B cell (primary cell): ENCODE results near the gene TMPRSS7.

ENCODE experiments used
- CTCF ChIP-seq: fragments of 200-600 bp; IDR thresholded peaks from one replicate; pipeline ENCODE4 v1.8.0; 2022; ENCODE audit warnings: antibody characterized with exemption, mild to moderate bottlenecking
- EZH2 ChIP-seq: IDR thresholded peaks from 2 replicates; pipeline ENCODE4 v1.6.1; 2012; ENCODE audit warnings: borderline replicate concordance, low read depth, mild to moderate bottlenecking, moderate library complexity, low read length; ENCODE audit not compliant: insufficient read depth, poor library complexity, severe bottlenecking

DNA sequence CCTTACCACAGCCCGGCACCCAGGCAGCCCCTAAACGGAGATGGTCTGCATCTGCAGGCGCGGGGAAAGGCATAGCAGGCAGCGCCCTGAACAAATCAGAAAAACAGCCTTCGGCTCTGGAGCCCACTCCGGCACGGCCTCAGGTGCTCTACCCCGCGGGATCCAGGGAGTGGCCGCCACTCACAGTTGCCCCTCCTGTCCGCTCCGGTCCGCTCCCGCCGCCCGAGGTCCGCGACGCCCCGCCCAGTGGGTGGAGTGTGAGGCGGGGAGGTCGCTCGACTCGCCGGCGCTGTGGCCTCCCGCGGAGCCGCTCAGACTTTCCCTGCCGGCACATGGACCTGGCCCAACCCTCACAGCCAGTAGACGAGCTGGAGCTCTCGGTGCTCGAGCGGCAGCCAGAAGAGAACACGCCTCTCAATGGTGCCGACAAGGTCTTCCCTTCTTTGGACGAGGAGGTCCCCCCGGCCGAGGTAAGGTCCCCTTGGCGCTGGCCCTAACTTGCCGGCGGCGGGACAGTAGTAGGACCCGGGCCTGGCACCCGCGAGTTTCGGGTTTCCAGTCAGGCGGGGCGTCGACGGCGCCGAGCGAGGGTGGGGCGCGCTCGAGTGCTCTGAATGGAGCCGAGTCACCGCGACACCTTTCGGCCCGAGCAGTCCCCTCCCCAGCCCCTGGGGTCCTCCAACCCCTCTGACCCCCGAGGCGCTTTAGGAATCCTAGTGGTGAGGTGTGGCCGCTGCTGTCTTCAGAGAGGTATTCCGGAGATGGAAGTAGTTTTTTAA, 51.7 kb downstream of the TMPRSS7 start, which contains the start of gene C3orf52:
- TF ChIP-seq CTCF (no peak), EZH2 (peak; percentile 44)
